HG03066 (cell line): ENCODE measurements around the gene TBC1D12.
A peak's percentile ranks its signal among the peaks of the same experiment; 100 is the strongest.
"Not testable (repeated sequence)": the region's sequence is repeated elsewhere in the genome, so short reads cannot be mapped to it uniquely, and the experiment has no call there.

ENCODE experiments used
- ATAC-seq: cut with Tn5 transposase; IDR thresholded peaks from one replicate; pipeline ENCODE4 v1.9.1; 2021; ENCODE audit warnings: low read depth; ENCODE audit not compliant: unreplicated experiment

Gene TBC1D12

GRCh38 chr10:94533027-94533426, 130.7 kb downstream of the TBC1D12 start:
- ATAC-seq, result no peak

DNA sequence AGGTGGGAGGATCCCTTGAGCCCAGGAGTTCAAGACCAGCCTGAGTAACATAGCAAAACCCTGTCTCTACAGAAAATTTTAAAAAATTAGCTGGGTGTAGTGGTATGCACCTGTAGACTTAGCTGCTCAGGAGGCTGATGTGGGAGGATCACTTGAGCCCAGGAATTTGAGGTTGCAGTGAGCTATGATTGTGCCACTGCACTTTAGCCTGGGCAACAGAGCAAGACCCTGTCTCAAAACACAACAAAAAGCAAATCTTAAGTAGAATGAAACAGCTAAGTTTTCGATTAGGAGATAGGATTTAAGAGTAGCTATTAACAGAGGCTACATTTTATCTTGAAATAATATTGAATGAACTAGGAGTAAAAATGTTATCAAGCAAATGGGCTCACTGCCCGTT, 139.9 kb downstream of the TBC1D12 start:
- not testable (repeated sequence) for ATAC-seq

DNA sequence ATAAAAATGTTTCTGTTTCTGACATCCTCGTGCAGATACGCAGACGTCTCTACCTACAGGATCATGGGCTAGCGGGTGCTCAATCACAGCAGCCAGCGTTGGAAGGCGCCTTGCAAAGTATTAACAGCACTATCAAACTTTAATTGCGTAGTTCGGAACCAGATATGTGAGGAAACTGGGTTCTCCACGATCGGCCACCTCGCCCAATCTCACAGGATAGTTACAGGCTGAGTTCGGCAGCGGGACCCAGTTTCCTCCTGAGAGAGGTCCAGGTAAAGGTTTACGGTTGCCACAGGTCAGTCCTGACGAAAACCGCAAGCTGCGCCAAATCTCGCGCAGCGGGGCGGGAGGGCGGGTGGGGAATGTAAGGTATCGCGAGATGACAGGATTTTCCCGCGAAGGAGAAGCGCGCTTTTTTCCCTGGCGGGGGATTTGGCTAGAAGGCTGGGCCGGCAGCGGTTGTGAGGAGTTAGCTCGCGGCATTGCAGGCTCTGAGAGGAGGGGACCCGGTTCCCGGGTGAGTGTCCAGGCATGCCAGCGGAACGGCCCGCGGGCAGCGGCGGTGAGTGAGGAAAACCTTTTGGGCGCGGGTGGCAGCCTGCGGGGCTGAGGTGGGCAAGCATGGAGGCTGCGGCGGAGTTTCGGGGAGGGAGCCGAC, 143.2 kb downstream of the TBC1D12 start, which contains the start of gene HELLS:
Gene HELLS (plus strand): TSS at position 398 of the 658 bp plus-strand sequence. CDS start 134 bp downstream, at position 532.
- ATAC-seq, result peak; percentile 76

DNA sequence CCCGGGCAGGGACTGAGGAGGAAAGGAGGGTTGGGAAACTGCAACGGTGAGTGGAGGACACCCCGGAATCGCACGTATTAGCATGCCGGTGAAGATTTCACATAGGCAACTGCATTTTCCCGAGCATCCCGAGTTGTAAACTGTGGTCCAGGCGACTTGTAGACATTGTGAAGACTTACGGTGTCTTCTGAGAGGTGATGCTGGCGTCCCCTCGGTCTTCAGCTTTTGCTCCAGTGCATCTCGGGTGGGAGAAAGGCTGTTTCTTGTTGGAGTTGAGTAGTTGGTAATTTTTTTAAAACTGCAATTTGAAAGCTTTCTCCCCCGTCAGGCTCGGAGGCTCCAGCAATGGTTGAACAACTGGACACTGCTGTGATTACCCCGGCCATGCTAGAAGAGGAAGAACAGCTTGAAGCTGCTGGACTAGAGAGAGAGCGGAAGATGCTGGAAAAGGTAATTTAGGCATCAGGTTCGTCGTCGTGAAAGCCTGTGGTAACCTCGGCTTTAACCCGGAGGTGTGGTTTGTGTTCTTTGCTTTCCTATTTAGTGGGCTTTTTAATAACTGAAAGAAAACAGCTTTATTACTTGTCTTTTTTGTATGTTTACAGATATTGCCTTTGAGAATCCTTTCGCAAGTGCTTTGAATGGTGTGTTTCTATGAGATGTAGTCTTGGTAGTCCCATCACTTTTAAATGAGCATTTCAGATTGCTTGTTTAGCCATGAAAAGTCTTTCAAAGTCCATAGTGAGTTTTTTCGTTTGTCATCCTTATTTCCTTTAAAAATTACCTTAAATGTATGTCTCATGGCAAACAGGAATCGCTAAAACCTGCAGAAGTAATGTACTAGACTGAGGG, 143.9 kb downstream of the TBC1D12 start:
- peak; percentile 19 for ATAC-seq

DNA sequence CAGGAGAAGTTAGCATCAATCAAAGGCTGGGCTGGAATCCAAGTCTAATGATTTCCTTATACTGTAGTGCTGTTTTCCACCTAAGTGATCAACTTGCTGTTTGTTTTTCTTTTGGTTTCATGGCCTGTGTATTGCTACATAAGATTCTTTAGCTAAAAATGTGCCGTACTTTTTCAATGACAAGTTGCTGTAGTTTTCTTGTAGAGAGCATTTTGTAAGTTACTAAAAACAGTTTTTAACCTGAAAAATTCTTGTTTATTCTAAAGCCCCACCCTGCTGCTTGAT, 144.5 kb downstream of the TBC1D12 start:
- no peak for ATAC-seq

- no peak for ATAC-seq
These were observed 146.9 kb downstream of the TBC1D12 start for GRCh38 chr10:94549221-94549620.

DNA sequence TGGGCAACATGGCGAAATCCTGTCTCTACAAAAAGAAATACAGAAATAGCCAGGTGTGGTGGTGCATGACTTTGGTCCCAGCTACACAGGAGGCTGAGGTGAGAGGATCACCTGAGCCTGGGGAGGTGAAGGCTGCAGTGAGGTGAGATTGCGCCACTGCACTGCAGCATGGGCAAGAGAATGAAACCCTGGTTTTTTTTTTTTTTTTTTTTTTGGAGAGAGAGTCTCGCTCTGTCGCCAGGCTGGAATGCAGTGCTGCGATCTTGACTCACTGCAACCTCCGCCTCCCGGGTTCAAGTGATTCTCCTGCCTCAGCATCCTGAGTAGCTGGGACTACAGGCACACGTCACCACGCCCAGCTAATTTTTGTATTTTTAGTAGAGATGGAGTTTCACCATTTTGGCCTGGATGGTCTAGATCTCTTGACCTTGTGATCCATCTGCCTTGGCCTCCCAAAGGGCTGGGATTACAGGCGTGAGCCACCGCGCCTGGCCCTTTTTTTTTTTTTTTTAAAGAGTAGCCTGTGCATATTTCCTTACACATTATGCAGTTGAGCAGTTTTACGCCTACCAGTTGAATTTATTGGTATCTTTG, 165.5 kb downstream of the TBC1D12 start:
- ATAC-seq, result not testable (repeated sequence)

GRCh38 chr10:94571081-94571480, 168.7 kb downstream of the TBC1D12 start:
- ATAC-seq, result no peak

DNA sequence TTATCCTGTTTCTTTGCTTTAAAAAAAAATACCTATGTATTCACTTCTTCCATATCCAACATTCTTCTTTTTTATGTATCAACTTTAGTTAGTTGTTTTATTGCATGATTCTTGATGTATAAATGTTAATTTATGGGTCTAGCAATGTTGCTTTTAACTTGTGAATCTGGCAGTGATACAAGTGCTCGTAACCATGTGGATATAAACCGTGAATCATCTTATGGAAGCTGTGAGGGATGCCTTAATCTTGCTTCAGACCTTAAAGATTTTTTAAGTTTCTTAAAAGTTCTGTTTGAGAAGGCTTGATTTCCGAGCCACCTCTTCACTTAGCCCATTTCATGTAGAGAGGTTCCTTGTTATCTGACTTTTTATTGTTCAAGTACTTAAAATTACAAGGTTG, 169.2 kb downstream of the TBC1D12 start:
- ATAC-seq, result no peak

GRCh38 chr10:94578790-94579189, 176.4 kb downstream of the TBC1D12 start:
- ATAC-seq, result no peak

- no peak for ATAC-seq
These were observed 180.8 kb downstream of the TBC1D12 start for GRCh38 chr10:94583124-94583523.
